HFF-Myc (cell line): Measurements from ENCODE around the gene TENM4.
A peak's percentile ranks its signal among the peaks of the same experiment; 100 is the strongest.

Experiments
- DNase-seq: peaks from one replicate; pipeline ENCODE4 v3.0.0-alpha.2; 2011; ENCODE audit warnings: low read depth; ENCODE audit errors: extremely low read depth
- H3K4me3 ChIP-seq: replicated peaks from 2 replicates; pipeline ENCODE4 v1.5.1; 2011; ENCODE audit warnings: low read depth, mild to moderate bottlenecking, control low read depth, low read length
- TF ChIP-seq, protein P1 (sequence below): IDR thresholded peaks from 2 replicates; pipeline ENCODE4 v1.5.1; 2012; ENCODE audit warnings: mild to moderate bottlenecking, low read depth, low read length, control low read depth; ENCODE audit errors: missing control alignments

The TENM4 gene

DNA sequence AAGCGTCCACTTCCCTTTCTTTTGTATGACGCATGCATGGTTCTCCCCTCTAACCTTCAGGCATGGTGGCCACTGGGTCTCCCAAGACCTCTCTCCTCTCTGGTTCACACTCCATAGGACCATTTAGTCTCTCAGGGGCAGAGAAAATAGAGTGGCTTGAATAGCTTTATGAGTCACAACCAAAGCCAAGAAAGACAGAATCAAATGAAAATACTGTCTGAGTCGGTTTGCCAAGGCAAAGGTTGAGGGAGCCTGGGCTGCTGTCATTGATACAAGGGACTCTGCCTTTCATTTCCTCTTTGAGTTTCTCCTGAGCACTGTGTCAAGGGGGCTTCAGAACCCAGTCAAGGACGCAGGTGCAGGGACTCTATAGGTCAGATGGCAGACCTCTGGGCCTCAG lies 44.2 kb downstream of the TENM4 start:
- TF ChIP-seq, protein P1, sequence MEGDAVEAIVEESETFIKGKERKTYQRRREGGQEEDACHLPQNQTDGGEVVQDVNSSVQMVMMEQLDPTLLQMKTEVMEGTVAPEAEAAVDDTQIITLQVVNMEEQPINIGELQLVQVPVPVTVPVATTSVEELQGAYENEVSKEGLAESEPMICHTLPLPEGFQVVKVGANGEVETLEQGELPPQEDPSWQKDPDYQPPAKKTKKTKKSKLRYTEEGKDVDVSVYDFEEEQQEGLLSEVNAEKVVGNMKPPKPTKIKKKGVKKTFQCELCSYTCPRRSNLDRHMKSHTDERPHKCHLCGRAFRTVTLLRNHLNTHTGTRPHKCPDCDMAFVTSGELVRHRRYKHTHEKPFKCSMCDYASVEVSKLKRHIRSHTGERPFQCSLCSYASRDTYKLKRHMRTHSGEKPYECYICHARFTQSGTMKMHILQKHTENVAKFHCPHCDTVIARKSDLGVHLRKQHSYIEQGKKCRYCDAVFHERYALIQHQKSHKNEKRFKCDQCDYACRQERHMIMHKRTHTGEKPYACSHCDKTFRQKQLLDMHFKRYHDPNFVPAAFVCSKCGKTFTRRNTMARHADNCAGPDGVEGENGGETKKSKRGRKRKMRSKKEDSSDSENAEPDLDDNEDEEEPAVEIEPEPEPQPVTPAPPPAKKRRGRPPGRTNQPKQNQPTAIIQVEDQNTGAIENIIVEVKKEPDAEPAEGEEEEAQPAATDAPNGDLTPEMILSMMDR: no peak
- H3K4me3 ChIP-seq: no peak overlapping the region
- DNase-seq: no peak

GRCh38 chr11:79396001-79396400 lies 44.8 kb downstream of the TENM4 start:
- DNase-seq: no peak
- TF ChIP-seq, protein P1: no peak
- no peak overlapping the region for H3K4me3 ChIP-seq

DNA sequence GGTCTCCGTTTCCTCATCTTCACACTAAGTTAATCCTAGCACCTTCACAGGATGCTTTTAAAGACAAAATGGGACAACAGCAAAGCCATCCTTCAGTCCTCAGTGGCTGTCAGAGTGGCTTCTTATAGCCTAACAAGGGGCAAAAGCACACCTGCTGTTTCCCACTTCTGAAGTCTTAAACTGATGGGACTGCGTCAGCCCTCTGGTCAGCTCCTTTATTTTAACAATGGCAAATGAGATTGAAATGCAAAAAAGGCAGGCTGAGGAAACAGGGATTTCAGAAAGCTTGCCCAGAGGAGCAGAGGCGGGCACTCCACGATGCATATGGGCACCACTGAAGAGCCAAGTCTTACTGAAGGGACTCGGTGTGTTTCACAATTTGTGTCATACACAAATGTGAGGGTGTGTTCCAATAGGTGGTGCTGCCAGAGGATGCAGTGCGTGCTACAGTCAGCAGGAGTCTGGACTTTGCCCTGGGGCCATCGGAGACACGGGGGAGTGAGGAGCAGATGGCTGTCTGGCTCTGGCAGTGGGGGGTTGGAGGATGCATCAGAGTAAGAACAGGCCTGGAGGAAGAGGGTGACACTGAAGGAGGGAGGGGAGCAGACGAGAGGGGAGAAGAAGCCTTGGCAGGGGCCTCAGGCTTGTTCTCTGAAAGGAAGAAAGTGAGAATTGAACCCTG lies 47.3 kb downstream of the TENM4 start:
- TF ChIP-seq, protein P1: no peak
- no peak overlapping the region for H3K4me3 ChIP-seq
- peak; percentile 4 for DNase-seq

GRCh38 chr11:79392161-79392560 lies 48.7 kb downstream of the TENM4 start:
- no peak overlapping the region for H3K4me3 ChIP-seq
- no peak for DNase-seq
- TF ChIP-seq, protein P1: no peak

GRCh38 chr11:79390923-79391322 lies 49.9 kb downstream of the TENM4 start:
- TF ChIP-seq, protein P1: no peak
- no peak for DNase-seq
- H3K4me3 ChIP-seq: no peak overlapping the region

DNA sequence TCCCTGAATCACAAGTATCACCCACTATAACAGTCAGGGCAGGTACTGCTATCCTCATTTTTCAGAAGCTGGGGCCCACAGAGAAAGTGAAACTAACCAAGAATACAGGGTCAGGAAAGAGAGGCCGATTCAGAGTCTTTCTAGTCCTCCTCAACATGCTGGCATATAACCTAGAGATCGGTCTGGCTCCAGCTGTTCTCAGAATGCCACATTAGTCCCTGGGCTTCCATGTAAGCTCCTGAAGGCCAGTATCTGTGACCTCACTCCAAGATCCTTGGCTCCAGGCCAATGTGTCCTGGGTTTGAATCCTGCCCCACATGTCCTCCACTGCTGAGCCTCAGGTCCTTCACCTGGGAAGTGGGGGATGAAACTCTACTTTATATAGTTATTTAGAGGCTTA lies 50.4 kb downstream of the TENM4 start:
- TF ChIP-seq, protein P1: no peak
- no peak overlapping the region for H3K4me3 ChIP-seq

DNA sequence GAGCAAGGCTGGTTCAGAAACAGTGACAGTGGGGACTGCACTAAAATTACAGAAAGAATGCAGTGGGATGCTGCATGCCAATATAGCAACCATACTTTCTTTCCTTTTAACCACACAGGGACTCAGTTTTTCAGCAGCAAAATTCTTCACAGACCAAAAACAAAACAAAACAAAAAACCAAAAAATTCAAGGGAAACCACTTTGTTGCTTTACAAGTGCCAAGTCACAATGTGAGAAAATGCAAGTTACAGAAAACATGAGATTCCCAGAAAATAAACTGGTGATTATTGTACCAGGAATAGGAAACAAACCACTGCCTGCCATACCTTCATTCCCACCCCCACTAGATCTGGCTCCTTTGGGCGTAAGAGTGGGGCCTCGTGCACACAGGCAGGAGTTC lies 52.6 kb downstream of the TENM4 start:
- TF ChIP-seq, protein P1: no peak
- no peak overlapping the region for H3K4me3 ChIP-seq

More for the DNA sequence above, 50.4 kb downstream of the TENM4 start:
- no peak for DNase-seq

More for the DNA sequence above, 52.6 kb downstream of the TENM4 start:
- DNase-seq: no peak
